ENCODE data around the gene DUSP6. TPM values are rescaled to one million over a fixed set of nuclear protein-coding genes. Genes with fewer than 3 reads are reported as not detected.

Gene DUSP6
- total and polyA plus RNA-seq, 9 donors, result 50.4 to 89.2 (median 68.1) TPM

GRCh38 chr12:89334548-89335169 is 17.6 kb downstream of the DUSP6 start:
- 60% methylated on average over 1 of the region's 5 CpGs for WGBS (ENCODE audit: insufficient coverage)
- Histone ChIP-seq H3K27ac (ENCODE audit: low read length) (no peak overlapping the region), H3K36me3 (ENCODE audit: control insufficient read depth, insufficient read depth, low read length) (no peaks in the 10 kb centered on the region), H3K27me3 (ENCODE audit: control insufficient read depth, insufficient read depth, low read length) (no peaks in the 10 kb centered on the region), H3K4me1 (ENCODE audit: control insufficient read depth, insufficient read depth, low read length) (peaks cover 3% of the 10 kb centered on the region), H3K9me3 (replicated peaks; ENCODE audit: control insufficient read depth, low read depth, low read length) (peaks cover 2% of the 10 kb centered on the region), H3K4me3 (ENCODE audit: low read length) (no peak overlapping the region)
- no peak for DNase-seq

GRCh38 chr12:89333564-89334252 is 18.6 kb downstream of the DUSP6 start:
- H3K4me1 ChIP-seq (ENCODE audit: control insufficient read depth, insufficient read depth, low read length), result peaks cover 3% of the 10 kb centered on the region
- no peak overlapping the region for H3K4me3 ChIP-seq (ENCODE audit: low read length)
- peak; percentile 62 for DNase-seq
- no peak overlapping the region for H3K27ac ChIP-seq (ENCODE audit: low read length)
- H3K27me3 ChIP-seq (ENCODE audit: control insufficient read depth, insufficient read depth, low read length), result no peaks in the 10 kb centered on the region
- no peaks in the 10 kb centered on the region for H3K36me3 ChIP-seq (ENCODE audit: control insufficient read depth, insufficient read depth, low read length)
- peaks cover 2% of the 10 kb centered on the region for H3K9me3 ChIP-seq (replicated peaks; ENCODE audit: control insufficient read depth, low read depth, low read length)
- 62% methylated on average over 4 of the region's 4 CpGs for WGBS (ENCODE audit: insufficient coverage)

- Histone ChIP-seq H3K4me1 (ENCODE audit: control insufficient read depth, insufficient read depth, low read length) (peaks cover under 1% of the 10 kb centered on the region), H3K9me3 (replicated peaks; ENCODE audit: control insufficient read depth, low read depth, low read length) (peaks cover 2% of the 10 kb centered on the region), H3K36me3 (ENCODE audit: control insufficient read depth, insufficient read depth, low read length) (no peaks in the 10 kb centered on the region), H3K27me3 (ENCODE audit: control insufficient read depth, insufficient read depth, low read length) (no peaks in the 10 kb centered on the region), H3K4me3 (ENCODE audit: low read length) (no peak overlapping the region), H3K27ac (ENCODE audit: low read length) (no peak overlapping the region)
- WGBS (ENCODE audit: insufficient coverage), result no CpG with 5 or more reads among the region's 9 CpGs
- no peak for DNase-seq
These were observed 23.9 kb downstream of the DUSP6 start for GRCh38 chr12:89328151-89329030.

GRCh38 chr12:89327486-89328094 is 24.7 kb downstream of the DUSP6 start:
- DNase-seq, result no peak
- Histone ChIP-seq H3K4me3 (ENCODE audit: low read length) (no peak overlapping the region), H3K36me3 (ENCODE audit: control insufficient read depth, insufficient read depth, low read length) (no peaks in the 10 kb centered on the region), H3K27me3 (ENCODE audit: control insufficient read depth, insufficient read depth, low read length) (no peaks in the 10 kb centered on the region), H3K4me1 (ENCODE audit: control insufficient read depth, insufficient read depth, low read length) (peaks cover 2% of the 10 kb centered on the region), H3K9me3 (replicated peaks; ENCODE audit: control insufficient read depth, low read depth, low read length) (peaks cover 2% of the 10 kb centered on the region), H3K27ac (ENCODE audit: low read length) (no peak overlapping the region)
- WGBS (ENCODE audit: insufficient coverage), result 75% methylated on average over 2 of the region's 8 CpGs

- no peak overlapping the region for H3K27ac ChIP-seq (ENCODE audit: low read length)
- H3K36me3 ChIP-seq (ENCODE audit: control insufficient read depth, insufficient read depth, low read length), result no peaks in the 10 kb centered on the region
- WGBS (ENCODE audit: insufficient coverage), result no CpG with 5 or more reads among the region's 9 CpGs
- no peak for DNase-seq
- peaks cover 2% of the 10 kb centered on the region for H3K9me3 ChIP-seq (replicated peaks; ENCODE audit: control insufficient read depth, low read depth, low read length)
- no peaks in the 10 kb centered on the region for H3K27me3 ChIP-seq (ENCODE audit: control insufficient read depth, insufficient read depth, low read length)
- H3K4me1 ChIP-seq (ENCODE audit: control insufficient read depth, insufficient read depth, low read length), result peaks cover 2% of the 10 kb centered on the region
- no peak overlapping the region for H3K4me3 ChIP-seq (ENCODE audit: low read length)
These were observed 25.9 kb downstream of the DUSP6 start for GRCh38 chr12:89326239-89327040.

GRCh38 chr12:89325495-89325894 is 26.8 kb downstream of the DUSP6 start:
- H3K27me3 ChIP-seq (ENCODE audit: control insufficient read depth, insufficient read depth, low read length), result no peaks in the 10 kb centered on the region
- no peak overlapping the region for H3K4me3 ChIP-seq (ENCODE audit: low read length)
- no peak overlapping the region for H3K27ac ChIP-seq (ENCODE audit: low read length)
- peaks cover 2% of the 10 kb centered on the region for H3K4me1 ChIP-seq (ENCODE audit: control insufficient read depth, insufficient read depth, low read length)
- H3K9me3 ChIP-seq (replicated peaks; ENCODE audit: control insufficient read depth, low read depth, low read length), result peaks cover 2% of the 10 kb centered on the region
- WGBS (ENCODE audit: insufficient coverage), result 72% methylated on average over 1 of the region's 3 CpGs
- DNase-seq, result no peak
- H3K36me3 ChIP-seq (ENCODE audit: control insufficient read depth, insufficient read depth, low read length), result no peaks in the 10 kb centered on the region

- H3K27me3 ChIP-seq (ENCODE audit: control insufficient read depth, insufficient read depth, low read length), result no peaks in the 10 kb centered on the region
- H3K36me3 ChIP-seq (ENCODE audit: control insufficient read depth, insufficient read depth, low read length), result no peaks in the 10 kb centered on the region
- DNase-seq, result no peak
- no peak overlapping the region for H3K4me3 ChIP-seq (ENCODE audit: low read length)
- H3K9me3 ChIP-seq (replicated peaks; ENCODE audit: control insufficient read depth, low read depth, low read length), result no peaks in the 10 kb centered on the region
- 52% methylated on average over 4 of the region's 7 CpGs for WGBS (ENCODE audit: insufficient coverage)
- peaks cover 2% of the 10 kb centered on the region for H3K4me1 ChIP-seq (ENCODE audit: control insufficient read depth, insufficient read depth, low read length)
- H3K27ac ChIP-seq (ENCODE audit: low read length), result no peak overlapping the region
These were observed 27.9 kb downstream of the DUSP6 start for GRCh38 chr12:89324437-89324836.

- H3K4me3 ChIP-seq (ENCODE audit: low read length), result no peak overlapping the region
- DNase-seq, result no peak
- WGBS (ENCODE audit: insufficient coverage), result 60% methylated on average over 2 of the region's 3 CpGs
- no peaks in the 10 kb centered on the region for H3K9me3 ChIP-seq (replicated peaks; ENCODE audit: control insufficient read depth, low read depth, low read length)
- H3K27ac ChIP-seq (ENCODE audit: low read length), result no peak overlapping the region
- H3K4me1 ChIP-seq (ENCODE audit: control insufficient read depth, insufficient read depth, low read length), result peaks cover 5% of the 10 kb centered on the region
- H3K27me3 ChIP-seq (ENCODE audit: control insufficient read depth, insufficient read depth, low read length), result no peaks in the 10 kb centered on the region
- H3K36me3 ChIP-seq (ENCODE audit: control insufficient read depth, insufficient read depth, low read length), result no peaks in the 10 kb centered on the region
These were observed 28.6 kb downstream of the DUSP6 start for GRCh38 chr12:89323568-89324218.

- Histone ChIP-seq H3K9me3 (replicated peaks; ENCODE audit: control insufficient read depth, low read depth, low read length) (no peaks in the 10 kb centered on the region), H3K27me3 (ENCODE audit: control insufficient read depth, insufficient read depth, low read length) (no peaks in the 10 kb centered on the region), H3K4me3 (ENCODE audit: low read length) (no peak overlapping the region), H3K36me3 (ENCODE audit: control insufficient read depth, insufficient read depth, low read length) (no peaks in the 10 kb centered on the region), H3K27ac (ENCODE audit: low read length) (no peak overlapping the region), H3K4me1 (ENCODE audit: control insufficient read depth, insufficient read depth, low read length) (peaks cover 5% of the 10 kb centered on the region)
- no CpG with 5 or more reads among the region's 1 CpG for WGBS (ENCODE audit: insufficient coverage)
- DNase-seq, result no peak
These were observed 31.6 kb downstream of the DUSP6 start for GRCh38 chr12:89320735-89321134.
